GM23248 (cell line): ENCODE data around the gene DENND11.

Experiments
- EZH2 ChIP-seq: fragments of 200-600 bp; sonication (generic); IDR thresholded peaks from 2 replicates; pipeline ENCODE4 v1.6.1; 2018; ENCODE audit warnings: antibody characterized with exemption, mild to moderate bottlenecking; ENCODE audit not compliant: insufficient read depth, poor library complexity, severe bottlenecking
- EZH2phosphoT487 ChIP-seq: fragments of 200-600 bp; sonication (generic); IDR thresholded peaks from 2 replicates; pipeline ENCODE4 v1.6.1; 2018; ENCODE audit warnings: antibody characterized with exemption, moderate library complexity, mild to moderate bottlenecking, low read depth; ENCODE audit not compliant: insufficient read depth

DNA sequence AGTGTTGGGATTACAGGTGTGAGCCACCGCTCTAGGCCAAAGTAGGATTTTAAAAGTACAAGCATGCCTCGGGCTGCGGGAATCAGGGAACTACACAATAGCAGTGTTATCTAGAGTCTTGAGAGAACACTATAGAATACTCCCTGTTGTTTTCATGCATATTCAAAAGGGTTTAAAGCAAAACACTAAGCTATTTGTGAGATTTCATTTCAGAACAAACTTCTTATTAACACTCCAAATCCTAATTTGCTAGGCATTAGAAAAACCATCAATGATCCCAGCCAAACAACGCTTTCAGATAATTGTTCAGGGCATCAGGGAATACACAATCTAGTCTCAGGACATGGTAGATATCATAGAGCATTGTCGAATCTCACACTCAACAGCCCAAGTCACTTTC lies 13.9 kb downstream of the DENND11 start:
- TF ChIP-seq EZH2phosphoT487 (no peak), EZH2 (no peak)
